GM12801 (cell line): ENCODE results near the gene AQP7.

Experiments
- CTCF ChIP-seq: IDR thresholded peaks from one replicate; pipeline ENCODE4 v1.5.1; 2011; ENCODE audit warnings: control low read depth; ENCODE audit not compliant: insufficient read length; ENCODE audit errors: extremely low read depth

Gene AQP7

GRCh38 chr9:33438926-33439680, 36.7 kb upstream of the AQP7 start:
- no peak for TF ChIP-seq CTCF

- TF ChIP-seq CTCF: no peak
These were observed 35.5 kb upstream of the AQP7 start for GRCh38 chr9:33437898-33438297.

GRCh38 chr9:33437205-33437604, 34.8 kb upstream of the AQP7 start:
- TF ChIP-seq CTCF: no peak

GRCh38 chr9:33436445-33436844, 34.1 kb upstream of the AQP7 start:
- TF ChIP-seq CTCF: no peak

GRCh38 chr9:33435821-33436277, 33.5 kb upstream of the AQP7 start:
- TF ChIP-seq CTCF: no peak

- no peak for TF ChIP-seq CTCF
These were observed 32.1 kb upstream of the AQP7 start for GRCh38 chr9:33434317-33435105.

- no peak for TF ChIP-seq CTCF
These were observed 31.5 kb upstream of the AQP7 start for GRCh38 chr9:33433871-33434270.
